Fibroblast of the conjunctiva (primary cell): Measurements from ENCODE around the gene CYP26A1.

Experiments
- DNase-seq: peaks from one replicate; pipeline ENCODE4 v3.0.0-alpha.2; 2010; ENCODE audit warnings: low read depth

CYP26A1 gene

DNA sequence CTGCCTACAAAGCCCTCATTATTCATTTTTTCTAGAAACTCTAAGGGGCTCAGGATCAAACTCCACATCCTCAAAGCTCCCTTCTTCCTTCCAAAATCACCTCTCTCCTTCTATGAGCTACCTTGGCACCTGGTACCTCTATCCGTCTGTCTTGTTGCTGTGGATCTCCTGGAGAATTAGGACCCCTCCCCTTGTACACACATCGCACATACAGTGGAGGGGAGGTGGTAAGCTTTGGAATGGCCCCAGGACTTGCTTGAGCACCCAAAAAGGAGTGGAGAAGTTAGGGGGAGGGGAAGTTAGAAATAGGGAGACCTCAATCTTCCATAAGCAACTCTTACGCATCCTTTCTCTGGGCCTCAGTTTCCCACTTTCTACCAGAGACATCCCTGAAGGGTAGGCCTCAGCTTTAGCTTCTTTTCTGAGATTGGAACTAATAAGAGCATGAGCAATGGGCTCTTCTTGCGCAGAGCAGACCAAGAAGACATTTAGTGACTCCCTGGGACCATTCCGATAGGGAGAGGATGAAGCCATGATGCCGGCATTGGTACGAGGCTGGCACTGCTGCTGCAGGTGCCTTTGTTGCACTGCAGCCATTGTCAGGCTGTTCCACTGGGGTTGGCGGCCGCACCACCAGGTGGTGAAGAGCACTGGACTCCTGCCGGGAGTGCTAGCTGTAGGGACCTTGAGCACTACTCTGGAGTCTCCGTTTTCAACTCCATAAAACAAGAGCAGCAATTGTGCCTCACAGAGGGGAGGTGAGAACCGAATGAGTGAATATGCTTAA, 8.6 kb upstream of the CYP26A1 start:
- DNase-seq: no peak

DNA sequence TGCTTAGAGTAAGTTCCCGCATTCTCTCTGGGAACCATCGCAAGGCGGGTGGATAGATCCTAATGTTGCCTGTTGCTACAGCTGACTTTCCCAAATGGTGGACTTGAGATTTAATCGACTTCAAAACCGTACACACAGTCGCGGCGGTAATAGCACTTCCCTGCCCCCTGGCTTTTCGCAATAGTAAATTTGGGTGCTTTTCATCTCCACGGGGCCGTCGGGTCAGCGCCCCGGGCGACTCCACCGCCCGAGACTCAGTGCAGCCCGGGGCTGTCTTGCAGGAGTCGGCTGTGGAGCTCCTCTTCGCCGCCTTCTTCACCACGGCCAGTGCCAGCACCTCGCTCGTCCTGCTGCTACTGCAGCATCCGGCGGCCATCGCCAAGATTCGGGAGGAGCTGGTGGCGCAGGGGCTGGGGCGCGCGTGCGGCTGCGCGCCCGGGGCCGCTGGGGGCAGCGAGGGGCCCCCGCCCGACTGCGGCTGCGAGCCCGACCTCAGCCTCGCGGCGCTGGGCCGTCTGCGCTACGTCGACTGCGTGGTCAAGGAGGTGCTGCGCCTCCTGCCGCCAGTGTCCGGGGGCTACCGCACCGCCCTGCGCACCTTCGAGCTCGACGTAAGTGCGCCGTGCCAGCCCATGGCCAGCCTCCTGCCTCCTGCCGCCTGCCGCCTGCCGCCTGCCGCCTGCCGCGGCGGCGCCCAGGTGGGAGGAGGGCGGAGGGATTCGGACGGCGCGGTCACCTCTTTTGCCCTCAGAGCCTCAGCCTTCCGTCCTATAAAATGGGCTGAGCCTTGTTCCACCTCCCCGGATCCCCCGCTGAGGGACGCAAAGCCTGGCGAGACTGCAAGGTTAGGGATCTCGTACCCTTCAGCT, 7.8 kb upstream of the CYP26A1 start:
- no peak for DNase-seq

DNA sequence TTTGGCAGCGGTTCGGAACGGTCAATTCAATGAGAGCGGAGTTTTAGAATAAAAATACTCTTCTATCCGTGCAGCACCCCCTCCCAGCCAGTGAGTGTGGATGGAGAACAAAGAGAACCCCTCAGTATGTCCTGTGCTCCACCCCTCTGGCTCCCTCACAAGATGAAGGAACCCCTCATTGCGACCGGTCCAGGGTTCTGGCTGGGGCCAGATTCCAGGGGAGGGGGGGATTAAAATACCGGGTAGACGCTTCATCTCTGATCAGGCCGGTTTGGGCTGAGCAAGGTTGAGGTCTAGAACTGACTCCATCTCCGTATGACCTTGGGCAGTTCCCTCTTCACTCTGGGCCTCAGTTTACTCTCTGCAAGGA, 7.2 kb upstream of the CYP26A1 start:
- DNase-seq: no peak

DNA sequence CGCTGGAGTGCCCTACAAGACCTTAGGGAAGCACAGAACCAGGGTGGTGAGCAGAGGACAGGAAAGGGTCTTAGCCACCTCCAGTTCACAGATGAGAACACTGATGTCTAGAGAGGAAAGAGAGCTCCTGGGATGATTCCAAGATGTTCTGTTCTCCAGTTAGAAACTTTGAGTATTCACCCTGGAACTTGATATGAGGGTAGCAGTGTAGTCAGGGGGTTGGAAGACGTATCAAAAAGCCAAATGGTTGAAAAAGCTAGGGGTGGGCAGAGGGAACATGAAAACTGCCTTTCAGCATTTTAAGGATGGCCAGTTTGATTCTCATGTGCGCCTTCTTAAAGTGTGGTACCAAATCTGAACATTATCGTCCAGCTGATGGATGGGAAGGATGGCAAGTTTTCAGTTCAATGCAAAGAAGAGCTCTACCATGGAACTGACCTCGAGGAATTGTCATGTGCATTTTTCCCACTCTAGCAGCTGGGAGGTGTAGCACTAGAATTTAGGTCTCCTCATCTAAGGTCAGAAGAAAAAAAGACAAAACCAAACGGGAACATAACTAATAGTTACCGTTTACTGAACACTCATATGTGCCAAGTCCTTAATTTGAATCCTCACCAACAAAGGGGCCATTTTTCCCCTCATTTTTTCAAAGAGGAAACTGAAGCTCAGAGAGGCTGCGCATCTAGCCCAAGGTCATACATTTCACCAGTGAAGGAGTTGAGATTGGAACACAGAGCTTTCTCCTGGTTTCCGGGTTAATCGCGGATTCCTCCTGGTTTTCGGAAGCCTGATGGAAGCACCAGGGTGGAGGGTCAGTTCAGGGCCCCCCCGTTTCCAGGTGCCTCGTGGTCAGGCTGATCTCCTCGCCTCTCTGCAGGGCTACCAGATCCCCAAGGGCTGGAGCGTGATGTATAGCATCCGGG, 6.0 kb upstream of the CYP26A1 start:
- no peak for DNase-seq

DNA sequence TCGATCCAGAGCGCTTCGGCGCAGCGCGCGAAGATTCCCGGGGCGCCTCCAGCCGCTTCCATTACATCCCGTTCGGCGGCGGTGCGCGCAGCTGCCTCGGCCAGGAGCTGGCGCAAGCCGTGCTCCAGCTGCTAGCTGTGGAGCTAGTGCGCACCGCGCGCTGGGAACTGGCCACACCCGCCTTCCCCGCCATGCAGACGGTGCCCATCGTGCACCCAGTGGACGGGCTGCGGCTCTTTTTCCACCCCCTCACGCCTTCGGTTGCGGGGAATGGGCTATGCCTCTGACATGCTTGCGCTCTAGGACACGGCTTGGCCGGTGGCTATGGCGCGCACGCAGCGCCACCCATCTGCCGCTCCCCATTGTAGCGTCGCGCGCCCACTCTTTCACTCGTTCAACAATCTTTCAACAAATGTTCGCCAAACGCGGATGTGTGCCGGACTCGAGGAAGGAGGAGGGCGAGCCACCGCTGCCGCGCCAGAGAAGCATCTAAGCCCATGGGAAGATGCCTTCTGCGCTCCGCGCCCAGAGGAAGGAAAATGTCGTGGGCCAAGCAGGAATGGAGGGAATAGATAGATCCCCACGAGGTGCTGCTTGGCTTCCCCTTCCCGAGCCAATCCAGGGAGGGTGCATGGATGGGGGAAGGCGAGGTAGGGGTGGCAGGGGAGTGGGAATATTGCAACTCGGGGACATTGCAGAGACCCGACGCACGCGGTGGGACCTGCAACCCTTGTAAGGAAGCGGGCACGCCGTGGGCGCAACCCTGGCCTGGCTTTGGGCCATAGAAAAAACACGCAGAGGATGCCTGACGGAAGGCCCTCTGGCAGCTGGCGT, 5.1 kb upstream of the CYP26A1 start:
- no peak for DNase-seq

DNA sequence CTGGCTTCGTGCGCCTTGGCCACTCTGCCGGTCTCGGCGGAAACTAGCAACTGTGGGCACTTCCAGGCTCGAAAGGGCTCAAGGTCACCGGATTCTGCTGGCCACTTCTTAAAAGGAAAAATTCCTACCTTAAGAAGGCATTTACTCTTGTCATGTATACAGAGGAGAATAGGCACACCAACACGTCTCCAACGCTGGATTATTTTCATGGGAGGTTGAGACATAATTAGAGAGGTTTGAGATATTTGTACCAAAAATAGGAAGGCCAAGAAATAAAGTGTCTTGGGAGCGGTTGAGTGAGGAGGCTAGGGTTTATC, 4.5 kb upstream of the CYP26A1 start:
- DNase-seq: no peak

DNA sequence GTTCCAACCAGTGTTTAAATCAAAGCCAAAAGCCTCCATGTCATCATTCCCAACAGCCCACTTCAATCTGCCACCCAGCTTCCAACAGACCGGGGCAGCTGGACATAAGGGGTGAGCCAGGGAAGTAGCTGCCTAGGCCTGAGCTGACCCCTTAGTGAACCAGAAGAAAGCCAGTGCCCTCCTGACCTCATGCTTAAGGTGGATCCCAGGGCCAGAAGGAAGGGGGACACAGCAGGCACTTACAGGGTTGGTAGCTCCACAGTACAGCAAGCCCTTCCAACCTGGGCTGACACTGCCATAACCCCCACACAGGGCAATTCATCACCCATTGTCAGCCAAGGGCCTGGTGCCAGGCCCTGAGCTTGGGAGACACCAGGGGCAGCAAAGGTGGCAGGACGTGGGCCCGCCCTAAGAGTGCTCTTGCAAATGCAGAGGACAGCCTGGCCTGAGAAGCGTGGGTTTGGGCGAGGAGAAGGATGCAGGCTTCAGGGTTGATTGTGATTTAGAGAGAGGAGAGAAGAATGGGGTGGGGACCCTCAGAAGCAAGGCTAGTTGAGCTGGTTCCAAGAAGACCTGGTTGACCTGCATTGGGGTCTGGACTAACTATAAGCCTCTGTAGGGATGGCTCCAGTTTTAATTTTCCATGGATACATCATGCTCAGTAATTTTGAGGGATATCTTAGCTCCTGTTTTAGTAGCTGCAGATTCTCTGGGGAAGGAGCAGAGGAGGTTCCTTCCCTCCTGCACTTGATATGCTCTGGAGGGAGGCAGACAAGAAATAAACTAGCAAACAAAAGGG, 3.1 kb upstream of the CYP26A1 start:
- no peak for DNase-seq

DNA sequence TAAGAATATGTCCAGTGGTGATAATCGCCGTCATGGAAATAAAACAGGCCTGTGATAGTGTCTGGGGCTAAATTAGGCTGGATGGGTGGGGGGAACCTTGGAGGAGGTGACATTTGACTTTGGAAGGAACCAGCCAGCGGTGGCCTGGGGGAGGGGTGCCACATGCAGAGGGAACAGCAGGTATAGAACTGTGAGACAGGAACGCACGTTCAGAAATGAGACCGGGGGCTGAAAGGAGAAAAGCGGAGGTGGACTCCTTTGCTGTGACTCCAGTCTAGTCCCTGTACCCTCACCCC, 2.6 kb upstream of the CYP26A1 start:
- no peak for DNase-seq

DNA sequence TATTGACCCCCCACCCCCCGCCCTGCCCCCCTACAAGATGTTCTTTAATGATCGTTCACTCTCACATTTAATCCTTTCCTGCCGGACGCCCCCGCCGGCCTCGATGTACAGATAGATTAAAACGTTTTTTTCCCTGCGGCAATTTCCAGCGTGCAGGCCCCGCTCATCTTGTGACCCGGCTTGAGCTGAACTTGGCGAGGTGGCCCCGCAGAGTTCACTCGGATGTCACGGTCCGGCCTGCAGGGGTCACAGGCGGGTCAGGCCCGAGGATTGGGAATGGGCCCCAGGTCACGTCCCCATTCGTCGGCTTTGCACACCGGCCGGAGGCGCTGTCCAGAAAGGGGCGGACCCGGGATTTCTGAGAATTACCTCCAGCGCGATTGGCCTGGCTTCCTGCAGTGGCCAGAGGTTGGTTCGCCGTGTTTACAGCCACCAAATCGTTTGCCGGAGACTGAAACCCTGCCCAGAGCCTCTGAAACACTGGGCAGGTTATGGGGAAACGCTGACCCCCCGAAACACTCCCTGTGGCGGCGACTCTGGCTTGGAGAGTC, 1.9 kb upstream of the CYP26A1 start:
- no peak for DNase-seq

DNA sequence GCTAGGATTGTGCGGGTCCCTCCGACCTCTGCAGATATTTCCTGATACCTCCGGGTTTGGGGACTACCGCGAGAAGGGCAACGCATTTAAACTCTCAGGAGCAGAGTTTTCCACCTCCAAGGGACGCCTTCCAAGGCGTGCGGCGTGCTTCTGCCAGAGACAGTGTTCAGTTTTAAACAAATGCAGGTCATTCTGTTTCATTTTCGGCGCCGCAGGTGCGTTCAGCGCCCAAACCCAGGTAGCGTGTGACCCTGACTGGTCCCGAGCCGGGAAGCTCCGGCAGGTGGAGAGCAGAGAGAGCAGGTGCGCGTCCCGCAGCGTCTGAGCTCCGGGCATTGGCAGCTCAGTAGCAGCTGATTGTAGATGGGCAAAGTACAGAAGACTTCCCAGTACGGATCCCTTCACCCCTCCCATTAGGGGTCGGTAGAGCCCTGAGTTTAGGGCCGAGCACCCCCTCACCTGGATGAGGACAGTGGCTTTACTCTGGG, 1.4 kb upstream of the CYP26A1 start:
- no peak for DNase-seq

DNA sequence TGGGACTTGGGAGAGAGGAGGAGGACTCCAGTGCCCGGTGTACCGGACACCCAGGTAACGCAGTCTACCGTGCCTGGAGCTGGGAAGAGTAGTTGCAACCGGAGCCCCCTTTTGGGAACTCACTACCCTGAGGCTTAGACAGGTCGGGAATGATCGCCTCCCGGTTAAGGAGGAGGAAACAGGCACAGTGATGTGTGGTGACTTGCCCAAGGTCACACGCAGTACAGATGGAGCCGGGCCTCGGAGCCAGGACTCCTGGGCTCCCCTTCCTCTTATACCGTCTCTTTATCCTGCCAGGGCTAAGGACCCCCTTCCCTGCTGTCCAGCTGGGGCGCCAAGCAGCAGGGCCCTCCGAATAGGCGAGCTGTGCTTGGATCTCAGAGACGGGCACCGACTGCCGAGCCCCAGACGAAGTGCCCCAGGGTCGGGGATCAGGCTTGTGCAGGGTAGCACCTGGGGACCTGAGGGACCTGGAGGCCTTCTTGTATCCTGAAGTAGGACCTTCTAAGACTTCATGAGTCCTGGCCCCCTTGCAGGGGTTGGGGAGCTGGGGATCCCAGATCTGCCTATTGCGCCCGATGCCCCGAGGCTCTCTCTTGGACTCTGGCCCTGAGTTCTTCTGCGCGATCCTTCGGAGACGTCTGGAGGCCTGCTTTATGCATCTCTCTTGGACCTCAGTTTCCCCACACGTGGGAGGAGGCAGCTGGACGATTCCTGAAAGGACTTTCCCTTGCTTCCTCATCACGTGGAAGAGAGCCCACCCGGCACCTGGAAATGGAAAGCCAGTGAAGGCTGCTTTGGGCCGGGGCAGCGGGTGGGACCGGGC, 767 bp upstream of the CYP26A1 start:
- no peak for DNase-seq

DNA sequence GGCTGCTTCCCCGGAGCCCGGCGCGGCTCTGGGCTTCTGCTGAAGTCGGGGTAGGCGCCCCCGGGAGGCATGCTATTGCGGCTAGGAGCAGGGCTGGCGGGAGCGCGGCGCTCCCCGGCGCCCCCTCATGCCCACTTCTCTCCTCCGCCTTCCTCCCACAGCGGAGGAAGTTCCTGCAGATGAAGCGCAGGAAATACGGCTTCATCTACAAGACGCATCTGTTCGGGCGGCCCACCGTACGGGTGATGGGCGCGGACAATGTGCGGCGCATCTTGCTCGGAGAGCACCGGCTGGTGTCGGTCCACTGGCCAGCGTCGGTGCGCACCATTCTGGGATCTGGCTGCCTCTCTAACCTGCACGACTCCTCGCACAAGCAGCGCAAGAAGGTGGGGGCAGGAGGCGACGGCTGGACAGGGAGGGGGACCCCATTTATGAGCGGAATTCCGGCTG, 479 bp downstream of the CYP26A1 start:
- DNase-seq: no peak

DNA sequence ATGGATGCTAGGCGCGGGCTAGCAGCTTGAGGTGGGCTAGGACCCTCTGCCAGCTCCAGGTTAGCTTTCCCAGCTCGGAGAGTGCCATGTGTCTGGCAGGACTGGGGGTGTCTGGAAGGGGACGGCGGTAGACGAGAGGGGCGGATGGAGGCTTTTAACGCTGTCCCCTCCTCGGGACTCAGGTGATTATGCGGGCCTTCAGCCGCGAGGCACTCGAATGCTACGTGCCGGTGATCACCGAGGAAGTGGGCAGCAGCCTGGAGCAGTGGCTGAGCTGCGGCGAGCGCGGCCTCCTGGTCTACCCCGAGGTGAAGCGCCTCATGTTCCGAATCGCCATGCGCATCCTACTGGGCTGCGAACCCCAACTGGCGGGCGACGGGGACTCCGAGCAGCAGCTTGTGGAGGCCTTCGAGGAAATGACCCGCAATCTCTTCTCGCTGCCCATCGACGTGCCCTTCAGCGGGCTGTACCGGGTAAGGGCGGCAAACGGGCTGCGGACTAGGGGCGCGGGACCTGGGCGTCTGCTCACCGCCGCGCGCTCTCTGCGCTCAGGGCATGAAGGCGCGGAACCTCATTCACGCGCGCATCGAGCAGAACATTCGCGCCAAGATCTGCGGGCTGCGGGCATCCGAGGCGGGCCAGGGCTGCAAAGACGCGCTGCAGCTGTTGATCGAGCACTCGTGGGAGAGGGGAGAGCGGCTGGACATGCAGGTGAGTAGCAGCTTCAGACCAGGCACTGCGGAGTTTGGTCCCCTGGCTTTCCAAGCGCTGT, 1.1 kb downstream of the CYP26A1 start:
- no peak for DNase-seq

DNA sequence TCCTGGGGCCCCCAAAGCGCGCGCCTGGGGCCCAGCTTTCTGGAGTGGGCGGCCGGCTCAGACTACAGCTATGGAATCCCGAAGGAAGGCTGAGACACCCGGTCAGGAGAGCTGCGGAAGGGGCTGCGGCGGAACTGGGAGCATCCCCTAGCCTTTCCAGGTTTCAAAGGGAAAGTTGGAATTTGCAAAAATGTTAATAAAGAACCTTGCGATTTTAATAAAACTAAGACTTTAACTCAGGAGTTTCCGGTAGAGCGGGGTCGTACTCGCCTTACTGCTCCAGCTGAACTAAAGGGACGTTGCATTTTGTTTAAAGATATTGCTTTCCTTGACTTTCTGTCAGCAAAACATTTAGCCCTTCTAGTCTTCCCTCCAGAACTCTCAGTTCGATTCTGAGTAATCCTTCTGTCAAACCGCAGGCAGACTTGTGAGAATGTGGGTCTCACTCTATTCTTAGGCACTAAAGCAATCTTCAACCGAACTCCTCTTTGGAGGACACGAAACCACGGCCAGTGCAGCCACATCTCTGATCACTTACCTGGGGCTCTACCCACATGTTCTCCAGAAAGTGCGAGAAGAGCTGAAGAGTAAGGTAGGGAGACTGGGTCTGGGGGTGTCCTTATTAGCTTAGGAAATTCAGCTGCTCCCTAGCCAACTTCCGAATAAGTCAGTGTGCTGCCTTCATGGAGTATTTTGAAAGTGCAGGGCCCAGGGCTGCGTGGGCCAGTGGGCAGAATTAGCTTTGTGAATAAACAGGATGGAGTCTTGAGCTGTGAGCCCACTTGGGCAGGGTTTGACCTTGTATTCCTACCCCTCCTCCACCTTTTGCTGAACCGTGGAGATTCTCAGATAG, 1.9 kb downstream of the CYP26A1 start:
- no peak for DNase-seq

DNA sequence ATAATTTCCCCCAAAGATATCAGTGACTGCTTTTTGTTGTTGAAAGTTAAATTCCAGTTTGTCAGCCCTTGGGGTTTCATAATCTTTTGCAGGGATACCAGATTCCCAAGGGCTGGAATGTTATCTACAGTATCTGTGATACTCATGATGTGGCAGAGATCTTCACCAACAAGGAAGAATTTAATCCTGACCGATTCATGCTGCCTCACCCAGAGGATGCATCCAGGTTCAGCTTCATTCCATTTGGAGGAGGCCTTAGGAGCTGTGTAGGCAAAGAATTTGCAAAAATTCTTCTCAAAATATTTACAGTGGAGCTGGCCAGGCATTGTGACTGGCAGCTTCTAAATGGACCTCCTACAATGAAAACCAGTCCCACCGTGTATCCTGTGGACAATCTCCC, 3.2 kb downstream of the CYP26A1 start:
- no peak for DNase-seq

DNA sequence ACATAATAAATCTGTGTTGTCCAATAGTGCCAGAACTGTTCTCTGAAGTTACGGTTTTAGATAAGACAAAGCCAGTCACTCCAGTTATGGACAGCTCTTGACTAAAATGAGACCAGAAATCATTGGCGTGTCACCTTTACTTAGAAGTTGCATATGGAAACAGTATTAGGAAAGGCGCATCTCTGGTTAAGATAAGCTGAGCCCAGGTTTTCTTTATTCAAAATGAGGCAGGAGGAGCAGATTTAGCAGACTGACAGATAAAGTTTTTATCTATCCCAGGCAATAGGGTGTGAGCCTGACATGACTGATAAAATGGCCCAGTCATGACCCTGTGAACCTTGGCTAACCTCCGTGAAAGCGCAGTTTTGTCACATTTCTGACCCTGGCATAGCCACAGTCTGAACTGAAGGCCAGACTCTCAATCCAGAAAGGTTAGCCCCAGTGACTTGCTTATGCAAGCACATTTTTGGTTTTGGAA, 4.2 kb downstream of the CYP26A1 start:
- no peak for DNase-seq

DNA sequence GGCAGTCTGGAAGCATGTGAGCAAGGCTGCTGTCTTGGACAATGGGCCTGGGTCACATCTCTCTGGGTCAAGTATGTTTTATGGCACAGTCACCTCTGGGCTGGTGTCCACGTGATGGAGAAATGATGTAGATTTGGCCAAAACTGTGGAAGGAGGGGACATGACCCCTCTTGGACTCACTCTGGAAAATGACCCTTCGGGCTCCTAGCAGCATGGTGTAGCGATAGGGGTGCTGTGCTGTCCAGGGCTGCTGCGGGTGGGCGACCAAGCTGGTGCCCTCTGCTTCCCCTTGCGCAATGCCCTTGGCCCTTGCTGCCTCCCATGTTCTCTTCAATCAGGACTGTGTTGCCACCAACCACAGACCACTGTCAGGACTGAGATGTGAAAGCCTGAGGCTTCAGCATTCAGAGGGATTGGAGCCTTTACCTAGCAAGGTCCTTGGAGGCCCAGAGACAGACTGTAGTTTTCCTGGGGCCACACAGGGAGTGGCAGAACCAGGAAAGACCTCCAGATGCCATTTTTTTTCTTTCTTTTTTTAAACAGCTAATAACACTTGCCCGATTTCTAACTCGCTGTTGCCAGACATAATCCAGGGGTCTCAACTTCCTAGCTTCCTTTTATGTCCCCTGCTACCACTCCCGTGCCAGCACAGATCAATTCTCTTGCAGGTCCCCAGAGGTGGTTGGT, 6.1 kb downstream of the CYP26A1 start:
- no peak for DNase-seq
